Mesothelial cell of epicardium (in vitro differentiated cells): ENCODE measurements around the gene ANO10. TPM values are rescaled to one million over a fixed set of nuclear protein-coding genes. Genes with fewer than 3 reads are reported as not detected.

Experiments
- DNase-seq, 2 experiments: peaks; one replicate each; pipeline ENCODE4 v3.0.0; 2021; ENCODE audit warnings: low spot score in 2 of 2; ENCODE audit not compliant: unreplicated experiment in 2 of 2
- H3K27ac Mint-ChIP-seq: 2 replicates; pipeline ENCODE4 v1.8.0; 2021; ENCODE audit warnings: mixed read lengths
- H3K27me3 Mint-ChIP-seq: 2 replicates; pipeline ENCODE4 v1.8.0; 2021; ENCODE audit warnings: low read depth, mixed read lengths
- H3K36me3 Mint-ChIP-seq: 2 replicates; pipeline ENCODE4 v1.8.0; 2021; ENCODE audit warnings: mixed read lengths
- H3K4me1 Mint-ChIP-seq: 2 replicates; pipeline ENCODE4 v1.8.0; 2021; ENCODE audit warnings: mixed read lengths
- H3K4me3 Mint-ChIP-seq: 2 replicates; pipeline ENCODE4 v1.8.0; 2021; ENCODE audit warnings: mild to moderate bottlenecking, moderate library complexity, mixed read lengths
- H3K9me3 Mint-ChIP-seq: 2 replicates; pipeline ENCODE4 v1.8.0; 2021; ENCODE audit warnings: mixed read lengths
- total RNA-seq: library from RNA; stranded (reverse); gene quantifications from 3 replicates; pipeline ENCODE4 v1.2.1, GENCODE V29; 2021
- TF ChIP-seq, protein P1 (sequence below): fragments of 200-600 bp; sonication (generic); IDR thresholded peaks from one replicate; pipeline ENCODE4 v1.5.0; 2021; ENCODE audit warnings: antibody characterized with exemption; ENCODE audit not compliant: unreplicated experiment

Gene ANO10
- total RNA-seq, 1 donor from 2014 or later = 29.8 TPM

DNA sequence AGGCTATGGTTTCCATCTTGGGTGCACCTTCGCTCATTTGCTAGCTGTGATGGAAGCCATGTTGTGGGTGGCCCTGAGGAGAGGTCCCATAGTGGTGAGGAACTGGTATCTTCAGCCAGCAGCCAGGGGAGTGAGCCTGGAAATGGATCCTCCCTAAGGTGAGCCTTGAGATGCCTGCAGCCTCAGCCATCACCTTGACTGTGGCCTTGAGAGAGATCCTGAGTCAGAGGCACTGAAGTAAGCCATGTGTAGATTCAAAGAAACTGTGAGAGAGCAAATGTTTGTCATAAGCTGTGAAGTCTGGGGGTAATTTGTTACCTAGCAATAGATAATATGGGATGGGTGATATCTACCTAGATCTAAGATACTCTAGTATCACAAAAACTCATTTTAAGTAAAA is 230.2 kb downstream of the ANO10 start:
- H3K36me3 Mint-ChIP-seq = no peaks in the 10 kb centered on the region

DNA sequence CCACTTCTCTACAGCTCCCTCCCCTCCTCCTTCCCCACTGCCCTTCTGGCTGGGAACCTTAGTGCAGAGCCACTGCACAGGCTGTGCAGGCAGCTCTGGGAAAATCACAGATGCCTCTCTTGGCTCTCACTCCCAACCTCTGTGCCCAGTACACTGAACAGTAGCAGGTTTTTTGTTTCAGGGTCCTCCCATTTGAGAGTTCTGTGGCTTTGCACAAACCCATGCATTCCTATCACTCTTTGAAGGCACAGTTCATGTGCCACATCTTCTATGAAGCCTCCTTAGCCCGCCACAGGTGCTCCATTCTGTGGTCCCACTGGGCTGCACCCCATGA is 231.6 kb downstream of the ANO10 start:
- H3K4me1 Mint-ChIP-seq = no peaks in the 10 kb centered on the region
- H3K27ac Mint-ChIP-seq = no peak overlapping the region
- DNase-seq = no peak
- H3K27me3 Mint-ChIP-seq = no peaks in the 10 kb centered on the region
- no peak overlapping the region for H3K4me3 Mint-ChIP-seq
- peaks cover 3% of the 10 kb centered on the region for H3K9me3 Mint-ChIP-seq
- TF ChIP-seq, protein P1, sequence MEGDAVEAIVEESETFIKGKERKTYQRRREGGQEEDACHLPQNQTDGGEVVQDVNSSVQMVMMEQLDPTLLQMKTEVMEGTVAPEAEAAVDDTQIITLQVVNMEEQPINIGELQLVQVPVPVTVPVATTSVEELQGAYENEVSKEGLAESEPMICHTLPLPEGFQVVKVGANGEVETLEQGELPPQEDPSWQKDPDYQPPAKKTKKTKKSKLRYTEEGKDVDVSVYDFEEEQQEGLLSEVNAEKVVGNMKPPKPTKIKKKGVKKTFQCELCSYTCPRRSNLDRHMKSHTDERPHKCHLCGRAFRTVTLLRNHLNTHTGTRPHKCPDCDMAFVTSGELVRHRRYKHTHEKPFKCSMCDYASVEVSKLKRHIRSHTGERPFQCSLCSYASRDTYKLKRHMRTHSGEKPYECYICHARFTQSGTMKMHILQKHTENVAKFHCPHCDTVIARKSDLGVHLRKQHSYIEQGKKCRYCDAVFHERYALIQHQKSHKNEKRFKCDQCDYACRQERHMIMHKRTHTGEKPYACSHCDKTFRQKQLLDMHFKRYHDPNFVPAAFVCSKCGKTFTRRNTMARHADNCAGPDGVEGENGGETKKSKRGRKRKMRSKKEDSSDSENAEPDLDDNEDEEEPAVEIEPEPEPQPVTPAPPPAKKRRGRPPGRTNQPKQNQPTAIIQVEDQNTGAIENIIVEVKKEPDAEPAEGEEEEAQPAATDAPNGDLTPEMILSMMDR = no peak
- H3K36me3 Mint-ChIP-seq = peaks cover 2% of the 10 kb centered on the region

More for the DNA sequence above, 230.2 kb downstream of the ANO10 start:
- TF ChIP-seq, protein P1 = no peak
- H3K27me3 Mint-ChIP-seq = no peaks in the 10 kb centered on the region
- no peak overlapping the region for H3K4me3 Mint-ChIP-seq
- H3K4me1 Mint-ChIP-seq = no peaks in the 10 kb centered on the region
- H3K9me3 Mint-ChIP-seq = no peaks in the 10 kb centered on the region
- H3K27ac Mint-ChIP-seq = no peak overlapping the region
- no peak for DNase-seq

DNA sequence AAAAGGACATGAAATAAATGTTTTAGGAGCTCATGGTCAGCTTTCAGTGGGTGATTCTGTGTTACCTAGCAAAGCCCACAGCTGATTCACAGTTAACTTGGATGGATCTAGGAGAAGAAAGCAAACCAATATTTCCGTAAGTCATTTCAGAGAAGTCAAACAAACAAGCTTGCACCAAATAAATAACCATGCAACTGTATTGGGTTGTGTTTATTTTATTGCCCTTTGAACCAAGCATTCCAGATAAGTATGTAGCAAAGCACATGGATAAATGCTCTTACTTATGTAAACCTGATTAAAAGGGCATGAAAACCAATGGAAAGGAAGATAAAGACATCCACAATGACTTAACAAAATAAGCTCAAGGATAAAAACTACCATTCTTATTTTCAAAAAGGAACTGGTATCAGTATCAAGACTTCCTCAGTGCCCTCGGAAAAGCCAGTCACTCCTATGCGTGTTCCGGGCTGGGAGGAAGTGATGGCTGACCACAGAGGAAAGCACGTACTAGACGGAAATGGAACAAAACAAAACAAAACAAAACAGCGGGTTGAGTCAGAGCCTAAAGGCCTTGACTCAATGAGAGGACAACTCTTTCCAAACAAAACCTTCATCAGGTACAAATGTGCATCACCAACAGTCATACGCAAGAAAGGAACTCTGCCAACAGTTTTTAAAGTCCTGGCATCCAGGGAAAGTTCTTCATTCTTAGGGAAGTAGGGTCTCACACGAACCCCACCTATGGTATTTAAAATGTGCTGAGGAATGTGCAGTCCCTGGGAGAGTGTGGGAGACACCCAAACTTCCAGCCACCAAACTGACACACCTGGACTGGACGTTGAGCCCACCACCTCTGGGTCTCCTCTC is 232.2 kb downstream of the ANO10 start:
- no peak for DNase-seq

DNA sequence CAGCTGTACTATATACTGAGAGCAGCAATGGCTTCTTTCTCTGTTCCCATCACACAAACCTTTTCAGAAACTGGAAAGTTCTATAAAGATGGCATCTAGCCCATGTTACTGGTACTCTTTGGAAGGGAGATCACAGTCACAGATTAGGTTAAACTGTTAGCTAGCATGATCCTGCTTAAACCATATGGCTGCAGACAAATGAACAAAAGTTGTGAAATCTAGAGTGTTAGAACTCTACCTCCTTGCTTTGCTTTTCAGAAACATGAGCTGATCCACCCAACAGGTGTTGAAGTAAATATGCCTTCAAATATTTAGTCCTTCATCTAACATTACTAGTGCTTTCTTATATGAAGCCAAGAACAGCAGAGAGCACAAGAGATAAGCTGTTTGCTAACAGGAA is 232.9 kb downstream of the ANO10 start:
- H3K27me3 Mint-ChIP-seq = no peaks in the 10 kb centered on the region

More for the DNA sequence above, 232.2 kb downstream of the ANO10 start:
- Mint-ChIP-seq H3K27me3 (no peaks in the 10 kb centered on the region), H3K27ac (no peak overlapping the region), H3K4me1 (no peaks in the 10 kb centered on the region), H3K36me3 (peaks cover 8% of the 10 kb centered on the region), H3K9me3 (peaks cover 9% of the 10 kb centered on the region), H3K4me3 (no peak overlapping the region)
- TF ChIP-seq, protein P1 = no peak

DNA sequence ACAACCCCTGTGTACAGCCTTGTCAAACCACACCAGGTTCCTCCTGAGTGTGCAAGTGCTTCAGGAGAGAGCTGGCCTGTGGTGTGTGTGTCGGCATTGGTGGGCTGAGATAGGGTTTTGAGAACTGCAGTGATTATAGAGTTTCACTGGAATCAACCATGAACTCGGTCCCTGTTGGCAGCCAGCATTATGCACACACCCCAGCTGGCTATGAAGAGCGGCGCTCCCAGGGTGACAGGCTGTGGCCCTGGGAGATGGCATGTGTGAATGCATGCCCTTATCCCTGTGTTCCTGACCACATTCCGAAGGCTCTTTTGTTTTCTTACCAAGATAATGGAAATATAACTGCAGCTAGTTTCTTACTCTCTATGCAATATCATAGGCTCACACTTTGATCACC is 233.6 kb downstream of the ANO10 start:
- H3K4me1 Mint-ChIP-seq = no peaks in the 10 kb centered on the region
- no peak overlapping the region for H3K4me3 Mint-ChIP-seq

More for the DNA sequence above, 232.9 kb downstream of the ANO10 start:
- Mint-ChIP-seq H3K4me1 (no peaks in the 10 kb centered on the region), H3K4me3 (no peak overlapping the region), H3K27ac (no peak overlapping the region), H3K9me3 (peaks cover 15% of the 10 kb centered on the region), H3K36me3 (peaks cover 10% of the 10 kb centered on the region)
- DNase-seq = no peak
- TF ChIP-seq, protein P1 = no peak

More for the DNA sequence above, 233.6 kb downstream of the ANO10 start:
- Mint-ChIP-seq H3K27ac (no peak overlapping the region), H3K9me3 (peaks cover 20% of the 10 kb centered on the region), H3K36me3 (peaks cover 10% of the 10 kb centered on the region), H3K27me3 (no peaks in the 10 kb centered on the region)
- TF ChIP-seq, protein P1 = no peak
- no peak for DNase-seq
